Measurements from ENCODE around the gene SLBP.

GRCh38 chr4:1759818-1760223, 47.7 kb upstream of the SLBP start:
- TF ChIP-seq GATA2 (IDR thresholded peaks at IDR 0.05; ENCODE audit: low read depth, low read length) (no peak), GATA3 (IDR thresholded peaks at IDR 0.05; ENCODE audit: low read depth, low read length) (no peak)

Data from SH-SY5Y (cell line).